GM19455 (cell line): ENCODE measurements around the gene IFT80.

ENCODE experiments used
- ATAC-seq: cut with Tn5 transposase; IDR thresholded peaks from one replicate; pipeline ENCODE4 v1.9.1; 2021; ENCODE audit not compliant: unreplicated experiment

IFT80 gene

DNA sequence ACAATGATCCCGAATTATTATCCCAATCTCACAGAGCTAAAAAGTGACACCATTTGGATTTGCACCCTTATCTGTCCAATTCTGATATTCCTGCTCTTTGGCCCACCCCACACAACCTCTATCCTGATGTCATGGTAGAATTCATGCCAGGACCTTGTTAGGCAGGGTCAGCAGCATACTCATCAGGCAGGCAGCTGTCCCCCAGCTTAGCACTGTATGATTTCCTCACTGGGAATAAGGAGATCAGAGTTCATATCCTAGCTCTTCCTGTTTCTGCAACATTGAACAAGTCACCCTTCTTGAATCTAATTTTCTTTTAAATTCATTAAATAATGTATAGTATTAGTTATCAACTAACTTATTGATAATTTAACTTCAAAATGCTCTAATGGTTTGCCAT, 185.8 kb downstream of the IFT80 start:
- ATAC-seq = no peak

DNA sequence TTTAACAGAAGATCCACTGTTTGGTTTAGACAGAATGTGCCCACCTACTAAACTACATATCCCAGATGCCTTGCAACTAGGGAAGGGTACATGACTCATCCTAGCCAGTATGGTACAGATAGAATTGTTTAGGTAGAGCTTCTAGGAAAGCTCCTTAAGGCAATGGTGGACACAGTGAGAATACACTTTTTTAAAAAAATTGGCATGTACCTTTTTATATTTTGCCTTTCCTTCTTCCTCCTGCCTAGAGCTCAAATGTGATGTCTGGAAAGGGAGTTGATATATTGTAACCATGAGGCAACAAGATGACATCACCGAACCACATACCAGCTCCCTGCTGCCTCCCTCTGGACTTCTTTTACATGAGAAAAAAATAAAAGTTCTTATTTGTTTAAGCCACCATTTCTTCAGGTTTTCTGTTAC, 188.2 kb downstream of the IFT80 start:
- ATAC-seq = no peak

DNA sequence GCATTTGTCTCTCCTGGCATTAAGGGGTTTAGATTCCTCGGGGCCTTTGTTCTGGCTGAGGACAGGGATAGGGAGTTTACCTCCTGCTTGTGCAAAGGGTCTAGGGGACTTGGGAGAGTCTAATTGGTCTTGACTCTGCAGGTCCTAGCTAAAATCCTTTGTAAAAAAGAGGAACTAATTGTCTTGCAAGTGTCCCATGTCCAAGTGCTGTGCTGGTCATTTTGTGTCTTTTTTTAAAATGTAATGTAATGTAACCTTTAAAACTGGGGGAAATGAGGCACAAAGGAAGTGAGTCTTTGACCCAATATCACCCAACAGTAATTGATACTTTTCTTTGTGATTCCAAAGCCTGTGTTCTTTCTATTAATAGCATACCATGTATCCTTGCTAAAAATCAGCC, 188.7 kb downstream of the IFT80 start:
- no peak for ATAC-seq
